Right atrium auricular region (tissue), 2 donors: ENCODE results near the gene ADGRD1. TPM values are rescaled to one million over a fixed set of nuclear protein-coding genes. Genes with fewer than 3 reads are reported as not detected.

Experiments used
- DNase-seq: peaks from one replicate; pipeline ENCODE4 v3.0.0-alpha.2; 2019; ENCODE audit warnings: low spot score
- H3K27ac ChIP-seq, 2 donors: fragments of 200-600 bp; sonication (generic); 1 replicate in 1 of 2; 2 replicates in 1 of 2; pipeline ENCODE4 v1.5.1; 2016 to 2019
- H3K27me3 ChIP-seq, 2 donors: fragments of 200-600 bp; sonication (generic); one replicate each; pipeline versions ENCODE4 v1.5.1 to v1.6.0; 2017 to 2019
- H3K36me3 ChIP-seq: fragments of 200-600 bp; sonication (generic); one replicate; pipeline ENCODE4 v1.5.1; 2016
- H3K4me1 ChIP-seq, 2 donors: fragments of 200-600 bp; sonication (generic); one replicate each; pipeline versions ENCODE4 v1.5.1 to v1.6.0; 2017 to 2019
- H3K4me3 ChIP-seq, 2 donors: fragments of 200-600 bp; sonication (generic); 1 replicate in 1 of 2; 2 replicates in 1 of 2; pipeline ENCODE4 v1.5.1; 2017 to 2019; ENCODE audit warnings: mild to moderate bottlenecking in 1 of 2, moderate library complexity in 1 of 2
- H3K9me3 ChIP-seq, 2 donors: fragments of 200-600 bp; sonication (generic); one replicate each; pipeline ENCODE4 v1.5.1; 2019
- CTCF ChIP-seq, 2 donors: fragments of 200-600 bp; sonication (generic); IDR thresholded peaks; one replicate each; pipeline ENCODE4 v1.5.1; 2019; ENCODE audit warnings: antibody characterized with exemption in 2 of 2
- total RNA-seq, 2 donors: library from RNA; depleted of rRNA; stranded (reverse); fragments of >200 nt; gene quantifications; one replicate each; pipeline ENCODE4 v1.1.0, GENCODE V29; 2016

Gene ADGRD1
- total RNA-seq, 2 donors from 2014 or later = 120 to 168 TPM

GRCh38 chr12:130944878-130945277 is 8.8 kb upstream of the ADGRD1 start:
- TF ChIP-seq CTCF (IDR thresholded peaks at IDR 0.05) = no peak
- Histone ChIP-seq H3K9me3 (peaks cover 0 to 15% of the 10 kb centered on the region in 2 donors), H3K27me3 (no peaks in the 10 kb centered on the region), H3K4me1 (peaks cover 0 to 10% of the 10 kb centered on the region in 2 donors), H3K36me3 (no peaks in the 10 kb centered on the region), H3K27ac (no peak overlapping the region), H3K4me3 (no peak overlapping the region)
- no peak for DNase-seq

DNA sequence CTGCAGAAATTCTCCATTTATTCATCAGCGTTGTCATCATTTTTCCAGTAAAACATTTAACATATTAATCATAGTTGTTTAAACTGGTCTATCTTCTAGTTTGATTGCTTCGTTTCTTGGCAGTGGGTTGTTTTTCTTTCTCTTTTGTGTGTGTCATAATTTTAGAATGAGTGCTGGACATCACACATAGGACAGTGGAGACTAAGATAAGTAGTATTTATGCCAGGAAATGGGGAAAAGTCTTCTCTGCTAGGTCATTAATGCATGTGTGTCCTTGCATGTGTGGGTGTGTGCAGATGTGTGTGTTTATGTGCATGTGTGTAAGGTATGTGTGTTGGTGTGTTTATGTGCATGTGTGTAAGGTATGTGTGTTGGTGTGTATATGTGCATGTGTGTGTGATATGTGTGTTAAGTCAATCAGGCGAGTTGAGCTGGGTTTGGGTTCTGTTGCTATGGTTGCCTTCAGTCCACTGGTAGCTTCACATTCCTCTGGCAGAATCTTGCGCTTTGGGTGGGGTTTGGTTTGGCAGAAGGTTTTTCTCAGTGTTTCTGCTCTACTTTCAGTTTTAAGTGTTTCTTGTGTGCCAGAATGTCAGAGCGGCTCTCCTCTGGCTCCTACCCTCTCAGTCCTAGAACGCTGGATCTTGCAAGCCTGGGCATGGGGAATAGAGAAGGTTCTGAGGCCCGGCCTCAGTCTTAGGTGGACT is 7.8 kb upstream of the ADGRD1 start:
- Histone ChIP-seq H3K4me3 (no peak overlapping the region), H3K36me3 (no peaks in the 10 kb centered on the region), H3K27ac (peak overlapping the region; percentile 35 to 61), H3K4me1 (peaks cover 0 to 10% of the 10 kb centered on the region in 2 donors), H3K27me3 (no peaks in the 10 kb centered on the region), H3K9me3 (peaks cover 0 to 15% of the 10 kb centered on the region in 2 donors)
- DNase-seq = no peak
- TF ChIP-seq CTCF (IDR thresholded peaks at IDR 0.05) = no peak

- Histone ChIP-seq H3K4me1 (peaks cover 0 to 13% of the 10 kb centered on the region in 2 donors), H3K4me3 (no peak overlapping the region), H3K27me3 (no peaks in the 10 kb centered on the region), H3K27ac (no peak overlapping the region), H3K36me3 (no peaks in the 10 kb centered on the region), H3K9me3 (peaks cover 0 to 15% of the 10 kb centered on the region in 2 donors)
- DNase-seq = no peak
- no peak for TF ChIP-seq CTCF (IDR thresholded peaks at IDR 0.05)
These were observed 6.6 kb upstream of the ADGRD1 start for GRCh38 chr12:130947028-130947613.

DNA sequence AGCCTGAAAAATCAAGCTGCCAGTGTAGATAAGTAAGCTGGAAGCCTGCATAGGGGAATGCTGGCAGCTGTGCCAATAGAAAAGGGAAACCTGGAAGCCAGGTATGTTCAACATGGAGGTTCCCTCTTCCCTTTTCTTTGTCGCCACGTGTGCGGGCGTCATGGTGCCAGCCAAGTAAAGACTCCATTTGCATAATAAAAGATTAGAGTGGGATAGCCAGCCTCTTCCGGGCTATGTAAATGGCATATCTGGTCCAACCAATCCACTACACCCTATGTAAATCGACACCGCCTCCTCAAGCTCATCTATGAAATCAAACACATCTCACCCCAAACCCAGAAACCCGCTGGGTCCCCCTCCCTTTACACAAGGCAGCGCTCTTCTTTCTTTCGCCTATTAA is 5.6 kb upstream of the ADGRD1 start:
- peak; percentile 38 for DNase-seq

DNA sequence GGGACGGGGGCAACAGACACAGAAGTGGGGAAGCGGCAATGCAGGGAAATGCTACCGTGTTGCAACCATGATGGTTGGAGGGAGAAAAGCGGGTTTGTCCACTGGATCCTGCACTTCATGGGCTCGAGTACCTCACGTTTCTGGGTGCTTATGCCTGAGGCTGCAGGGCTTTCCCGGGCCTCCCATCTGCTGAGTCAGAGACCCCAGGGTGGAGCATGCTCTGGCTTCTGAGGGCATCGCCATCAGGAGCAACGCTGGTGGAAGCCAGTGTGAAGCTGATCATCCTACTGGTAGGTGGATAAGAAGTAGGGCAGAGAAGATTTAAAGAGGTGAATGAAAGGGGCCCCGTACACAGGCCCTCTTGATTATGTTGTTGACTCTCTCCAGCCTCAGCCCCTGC is 5.0 kb upstream of the ADGRD1 start:
- no peak overlapping the region for H3K27ac ChIP-seq
- H3K4me1 ChIP-seq = peaks cover 0 to 28% of the 10 kb centered on the region in 2 donors
- no peak for DNase-seq
- H3K36me3 ChIP-seq = no peaks in the 10 kb centered on the region
- H3K4me3 ChIP-seq = no peak overlapping the region
- no peaks in the 10 kb centered on the region for H3K27me3 ChIP-seq
- H3K9me3 ChIP-seq = peaks cover 0 to 15% of the 10 kb centered on the region in 2 donors
- no peak for TF ChIP-seq CTCF (IDR thresholded peaks at IDR 0.05)

More for the DNA sequence above, 5.6 kb upstream of the ADGRD1 start:
- Histone ChIP-seq H3K4me1 (peaks cover 0 to 23% of the 10 kb centered on the region in 2 donors), H3K4me3 (no peak overlapping the region), H3K27me3 (no peaks in the 10 kb centered on the region), H3K9me3 (peaks cover 0 to 15% of the 10 kb centered on the region in 2 donors), H3K27ac (no peak overlapping the region), H3K36me3 (no peaks in the 10 kb centered on the region)
- no peak for TF ChIP-seq CTCF (IDR thresholded peaks at IDR 0.05)
